Peyer's patch (tissue), 4 donors: ENCODE data around the gene RANBP2.

Source experiments
- CTCF ChIP-seq, 6 experiments: fragments of 450-650 bp in 4 of 6; fragments of 200-600 bp in 2 of 6; sonication (generic) in 1 of 6; IDR thresholded peaks; one replicate each; pipeline ENCODE4 v1.5.1; 2017 to 2019; ENCODE audit warnings: antibody characterized with exemption in 6 of 6, mild to moderate bottlenecking in 3 of 6, moderate library complexity in 1 of 6
- POLR2A ChIP-seq, 2 donors: fragments of 450-650 bp; IDR thresholded peaks; one replicate each; pipeline ENCODE4 v1.5.1; 2017; ENCODE audit warnings: antibody characterized with exemption in 2 of 2, mild to moderate bottlenecking in 2 of 2, moderate library complexity in 2 of 2

DNA sequence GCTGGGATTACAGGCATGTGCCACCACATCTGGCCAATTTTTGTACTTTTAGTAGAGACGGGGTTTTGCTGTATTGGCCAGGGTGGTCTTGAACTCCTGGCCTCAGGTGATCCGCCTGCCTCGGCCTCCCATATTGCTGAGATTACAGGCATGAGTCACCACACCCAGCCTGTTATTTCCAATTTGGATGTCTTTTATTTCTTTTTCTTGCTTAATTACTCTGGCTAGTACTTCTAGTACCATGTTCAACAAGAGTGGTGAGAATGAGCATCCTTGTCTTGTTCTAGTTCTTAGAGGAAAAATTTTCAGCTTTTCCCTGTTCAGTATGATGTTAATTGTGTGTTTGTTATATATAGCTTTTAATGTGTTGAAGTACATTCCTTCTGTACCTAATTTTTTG is 90.7 kb downstream of the RANBP2 start:
- no peak for TF ChIP-seq CTCF (IDR thresholded peaks at IDR 0.05)
- no peak for TF ChIP-seq POLR2A (IDR thresholded peaks at IDR 0.05)
